ENCODE data around the gene MX1.

MX1 gene

GRCh38 chr21:41398251-41398650, 27.8 kb upstream of the MX1 start:
- ChIA-PET CTCF (no interaction called here), POLR2A (ENCODE audit: low non-redundant PET) (no interaction called here)
- TF ChIP-seq, protein P1, sequence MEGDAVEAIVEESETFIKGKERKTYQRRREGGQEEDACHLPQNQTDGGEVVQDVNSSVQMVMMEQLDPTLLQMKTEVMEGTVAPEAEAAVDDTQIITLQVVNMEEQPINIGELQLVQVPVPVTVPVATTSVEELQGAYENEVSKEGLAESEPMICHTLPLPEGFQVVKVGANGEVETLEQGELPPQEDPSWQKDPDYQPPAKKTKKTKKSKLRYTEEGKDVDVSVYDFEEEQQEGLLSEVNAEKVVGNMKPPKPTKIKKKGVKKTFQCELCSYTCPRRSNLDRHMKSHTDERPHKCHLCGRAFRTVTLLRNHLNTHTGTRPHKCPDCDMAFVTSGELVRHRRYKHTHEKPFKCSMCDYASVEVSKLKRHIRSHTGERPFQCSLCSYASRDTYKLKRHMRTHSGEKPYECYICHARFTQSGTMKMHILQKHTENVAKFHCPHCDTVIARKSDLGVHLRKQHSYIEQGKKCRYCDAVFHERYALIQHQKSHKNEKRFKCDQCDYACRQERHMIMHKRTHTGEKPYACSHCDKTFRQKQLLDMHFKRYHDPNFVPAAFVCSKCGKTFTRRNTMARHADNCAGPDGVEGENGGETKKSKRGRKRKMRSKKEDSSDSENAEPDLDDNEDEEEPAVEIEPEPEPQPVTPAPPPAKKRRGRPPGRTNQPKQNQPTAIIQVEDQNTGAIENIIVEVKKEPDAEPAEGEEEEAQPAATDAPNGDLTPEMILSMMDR (conservative IDR thresholded peaks at IDR 0.05; ENCODE audit: low read depth) = no peak
- no peak overlapping the region for H3K27ac ChIP-seq
- no peak for DNase-seq (ENCODE audit: low spot score)

GRCh38 chr21:41398831-41399230, 27.2 kb upstream of the MX1 start:
- TF ChIP-seq, protein P1 (conservative IDR thresholded peaks at IDR 0.05; ENCODE audit: low read depth) = no peak
- no peak for DNase-seq (ENCODE audit: low spot score)
- no peak overlapping the region for H3K27ac ChIP-seq
- ChIA-PET CTCF (no interaction called here), POLR2A (ENCODE audit: low non-redundant PET) (no interaction called here)

GRCh38 chr21:41399246-41399800, 26.7 kb upstream of the MX1 start:
- ChIA-PET POLR2A (ENCODE audit: low non-redundant PET) (no interaction called here), CTCF (no interaction called here)
- H3K27ac ChIP-seq = no peak overlapping the region
- TF ChIP-seq, protein P1 (conservative IDR thresholded peaks at IDR 0.05; ENCODE audit: low read depth) = no peak
- DNase-seq (ENCODE audit: low spot score) = no peak

- ChIA-PET CTCF (no interaction called here), POLR2A (ENCODE audit: low non-redundant PET) (no interaction called here)
- no peak for DNase-seq (ENCODE audit: low spot score)
- TF ChIP-seq, protein P1 (conservative IDR thresholded peaks at IDR 0.05; ENCODE audit: low read depth) = no peak
- H3K27ac ChIP-seq = no peak overlapping the region
These were observed 23.8 kb upstream of the MX1 start for GRCh38 chr21:41402231-41402630.

DNA sequence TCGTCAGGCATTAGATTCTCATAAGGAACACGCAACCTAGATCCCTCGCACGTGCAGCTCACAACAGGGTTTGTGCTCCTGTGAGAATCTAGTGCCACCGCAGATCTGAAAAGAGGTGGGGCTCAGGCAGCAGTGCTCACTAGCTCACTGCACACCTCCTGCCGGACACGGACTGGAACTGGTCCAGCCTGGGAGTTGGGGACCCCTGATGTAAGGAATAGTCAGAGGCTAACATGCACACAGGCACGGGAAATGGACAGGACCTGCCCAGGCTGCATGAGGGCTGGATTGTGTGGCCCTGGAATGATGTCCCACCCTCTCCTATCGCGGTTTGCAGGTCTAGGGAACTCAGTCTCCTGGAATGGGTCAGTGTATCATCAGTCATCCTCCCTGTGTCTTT, 23.2 kb upstream of the MX1 start:
- POLR2A ChIA-PET (ENCODE audit: low non-redundant PET) = no interaction called here
- CTCF ChIA-PET = no interaction called here
- no peak for DNase-seq (ENCODE audit: low spot score)

DNA sequence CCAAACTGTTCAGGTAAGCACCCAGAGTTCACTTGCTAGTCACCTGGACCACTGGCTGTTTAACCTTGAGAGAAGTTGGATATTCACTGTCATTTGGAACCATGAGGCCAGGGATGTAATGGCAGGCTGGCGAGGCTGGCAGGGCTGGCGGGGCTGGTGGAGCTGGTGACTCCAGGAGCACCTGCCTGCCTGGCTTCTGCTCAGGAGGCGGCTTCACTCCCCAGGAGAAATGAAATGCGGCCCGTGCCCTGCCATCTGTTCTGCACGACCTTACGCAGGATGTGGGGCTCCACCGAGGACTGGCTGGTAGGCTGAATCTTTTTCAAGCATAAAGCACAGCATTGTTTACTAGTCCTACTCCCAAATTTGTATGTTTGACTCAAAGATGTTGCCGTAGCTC, 22.7 kb upstream of the MX1 start:
- no peak for DNase-seq (ENCODE audit: low spot score)
- CTCF ChIA-PET = no interaction called here
- TF ChIP-seq, protein P1 (conservative IDR thresholded peaks at IDR 0.05; ENCODE audit: low read depth) = no peak
- POLR2A ChIA-PET (ENCODE audit: low non-redundant PET) = no interaction called here
- H3K27ac ChIP-seq = no peak overlapping the region

More for the DNA sequence above, 23.2 kb upstream of the MX1 start:
- no peak overlapping the region for H3K27ac ChIP-seq
- TF ChIP-seq, protein P1 (conservative IDR thresholded peaks at IDR 0.05; ENCODE audit: low read depth) = no peak

GRCh38 chr21:41403966-41404365, 22.1 kb upstream of the MX1 start:
- TF ChIP-seq, protein P1 (conservative IDR thresholded peaks at IDR 0.05; ENCODE audit: low read depth) = no peak
- no peak overlapping the region for H3K27ac ChIP-seq
- POLR2A ChIA-PET (ENCODE audit: low non-redundant PET) = no interaction called here
- no peak for DNase-seq (ENCODE audit: low spot score)
- CTCF ChIA-PET = no interaction called here

Measured in RWPE1 (cell line).